ENCODE measurements around the gene TRIM56. TPM values are rescaled to one million over a fixed set of nuclear protein-coding genes. Genes with fewer than 3 reads are reported as not detected.

The TRIM56 gene
- total and polyA plus RNA-seq, 2 of the 4 experiments (the other 2 are of a cell fraction), result 3.9 to 5.9 TPM

- Histone ChIP-seq H3K4me2 (ENCODE audit: low read depth, low read length) (peak overlapping the region; percentile 21; the same call in 1 of the 2 replicates), H3K4ac (ENCODE audit: low read depth, low read length) (peak overlapping the region; percentile 36; the same call in 1 of the 2 replicates), H2BK120ac (ENCODE audit: low read depth, low read length) (no peak overlapping the region), H2AK5ac (ENCODE audit: low read depth, low read length) (0 out of 2 replicates have a peak overlapping the region, but pooled peaks have one; percentile 43), H3K36me3 (ENCODE audit: control insufficient read depth, insufficient read depth, low read length) (peaks cover 35% of the 10 kb centered on the region), H3K79me1 (ENCODE audit: low read depth in 1 of 2, low read length in 2 of 2) (peaks cover 19 to 70% of the 10 kb centered on the region in 2 experiments; a peak in 3 of 4 replicates), H4K5ac (ENCODE audit: low read depth, low read length) (no peak overlapping the region), H3K56ac (ENCODE audit: extremely low read depth, insufficient read depth, low read length) (no peak overlapping the region), H3K14ac (replicated peaks; ENCODE audit: low read depth, low read length) (peak overlapping the region; percentile 77), H3K23ac (ENCODE audit: low read depth, low read length) (no peak overlapping the region; the same call in 1 of the 2 replicates), H2AK9ac (replicated peaks; ENCODE audit: low read depth, low read length, poor library complexity) (no peak overlapping the region), H2BK15ac (ENCODE audit: low read depth, low read length) (no peak overlapping the region), H3K27ac (ENCODE audit: insufficient read depth, low read length) (no peak overlapping the region), H3K9ac (ENCODE audit: low read depth, low read length) (no peak overlapping the region), H3K9me3 (ENCODE audit: control insufficient read depth, insufficient read depth, low read length) (no peaks in the 10 kb centered on the region), H2AFZ (replicated peaks; ENCODE audit: low read length, poor library complexity) (no peak overlapping the region), H3K18ac (ENCODE audit: low read depth, low read length) (no peak overlapping the region), H3K4me1 (ENCODE audit: control insufficient read depth, insufficient read depth, low read length) (peaks cover 24% of the 10 kb centered on the region), H2BK20ac (ENCODE audit: low read depth, low read length) (no peak overlapping the region; the same call in 1 of the 2 replicates), H3K27me3 (ENCODE audit: control insufficient read depth, insufficient read depth, low read length) (no peaks in the 10 kb centered on the region), H4K20me1 (ENCODE audit: insufficient read depth, low read length) (peaks cover 60% of the 10 kb centered on the region), H4K8ac (ENCODE audit: low read depth in 2 of 2, low read length in 2 of 2) (peak overlapping the region in 1 of 2 experiments; percentile 63; a peak in 1 of 4 replicates), H4K91ac (ENCODE audit: insufficient read depth, low read depth, low read length) (no peak overlapping the region), H3K9me1 (ENCODE audit: insufficient read depth, low read length) (peaks cover 10% of the 10 kb centered on the region), H3K4me3 (ENCODE audit: insufficient read depth, low read depth, low read length) (no peak overlapping the region), H2BK5ac (ENCODE audit: low read depth, low read length, poor library complexity, severe bottlenecking) (peak overlapping the region; percentile 39)
- DNase-seq (no peak), ATAC-seq (ENCODE audit: low read depth) (no peak)
- in situ Hi-C loops (cut with MboI; ENCODE audit: low sequenced_read_pairs), result no loop called here
- TF ChIP-seq MXI1 (IDR thresholded peaks at IDR 0.05; ENCODE audit: borderline replicate concordance, low read depth, low read length), result no peak
- peak; percentile 72 for TF ChIP-seq POLR2A (IDR thresholded peaks at IDR 0.05; ENCODE audit: low read depth, low read length)
- dilution Hi-C loops (cut with HindIII; ENCODE audit: low sequenced_read_pairs, unreplicated experiment), result no loop called here
- intact Hi-C loops (cut with micrococcal nuclease), result no loop called here
- BruUV-seq (replicated peaks), result no TSS peak
- CTCF ChIA-PET, result interaction anchor here (1.2 kb wide), 1 partner anchor 14 kb away, joined by 4 read pairs; no protein-coding TSS in a partner anchor
- no CpG with 5 or more reads among the region's 3 CpGs for WGBS, 2 experiments (ENCODE audit: extremely low coverage in 2 of 2, insufficient read length in 1 of 2)
- POLR2A ChIA-PET (ENCODE audit: unreplicated experiment), result interaction anchor here (0.6 to 1.2 kb wide), 2 partner anchors 29 to 74 kb away, joined by 3 read pairs; no protein-coding TSS in a partner anchor
Measured at GRCh38 chr7:101129603-101130117, 44.4 kb downstream of the TRIM56 start.

Measured in IMR-90 (cell line).